ENCODE data around the gene CLDN9.

Gene CLDN9

GRCh38 chr16:3012828-3013420 is at the start of gene CLDN9:
Gene CLDN9, plus strand, starts transcription at chr16:3012923. Its CDS starts 440 bp downstream, at chr16:3013363.
- DNase-seq = no peak

- peak; percentile 57 for DNase-seq
Observed at GRCh38 chr16:2963074-2963722, 49.5 kb upstream of the CLDN9 start.

- DNase-seq = no peak
Observed at GRCh38 chr16:2963723-2964474, 48.8 kb upstream of the CLDN9 start, which contains the start of gene KREMEN2. Gene KREMEN2, plus strand, starts transcription at chr16:2964275. Its CDS starts 246 bp downstream, at chr16:2964521.

- DNase-seq = peak; percentile 69
Observed at GRCh38 chr16:2964475-2965336, 48.0 kb upstream of the CLDN9 start.

- DNase-seq = no peak
Observed at GRCh38 chr16:2966043-2966807, 46.5 kb upstream of the CLDN9 start.

GRCh38 chr16:2966808-2967191 is 45.9 kb upstream of the CLDN9 start:
- peak; percentile 36 for DNase-seq

- DNase-seq = no peak
Observed at GRCh38 chr16:2967211-2967631, 45.5 kb upstream of the CLDN9 start.

GRCh38 chr16:2967721-2968161 is 45.0 kb upstream of the CLDN9 start:
- DNase-seq = no peak

- DNase-seq = peak; percentile 46
Observed at GRCh38 chr16:2968368-2968737, 44.4 kb upstream of the CLDN9 start.

- DNase-seq = peak; percentile 83
Observed at GRCh38 chr16:2968738-2969544, 43.8 kb upstream of the CLDN9 start, which contains the start of gene PAQR4. Gene PAQR4, plus strand, starts transcription at chr16:2969348. Its CDS starts 327 bp downstream, at chr16:2969675.

- peak; percentile 60 for DNase-seq
Observed at GRCh38 chr16:2969545-2970521, 42.9 kb upstream of the CLDN9 start.

GRCh38 chr16:2970563-2970962 is 42.2 kb upstream of the CLDN9 start:
- DNase-seq = no peak

GRCh38 chr16:2971134-2971984 is 41.4 kb upstream of the CLDN9 start:
- no peak for DNase-seq

- no peak for DNase-seq
Observed at GRCh38 chr16:2971985-2972784, 40.5 kb upstream of the CLDN9 start.

GRCh38 chr16:2973093-2973492 is 39.6 kb upstream of the CLDN9 start:
- DNase-seq = no peak

GRCh38 chr16:2973605-2974318 is 39.0 kb upstream of the CLDN9 start:
- no peak for DNase-seq
